Neutrophil (primary cell): ENCODE results near the gene MBD3L3.

Source experiments
- H3K27ac ChIP-seq: fragments of 200-600 bp; sonication (generic); 2 replicates; pipeline ENCODE4 v1.5.1; 2016; ENCODE audit warnings: mild to moderate bottlenecking, moderate library complexity
- H3K27me3 ChIP-seq: fragments of 200-600 bp; sonication (generic); 2 replicates; pipeline ENCODE4 v1.6.0; 2016; ENCODE audit warnings: mild to moderate bottlenecking
- H3K36me3 ChIP-seq: fragments of 200-600 bp; sonication (generic); 2 replicates; pipeline ENCODE4 v1.5.1; 2017
- H3K4me1 ChIP-seq, 2 experiments: fragments of 200-600 bp in 1 of 2; sonication (generic) in 1 of 2; 1 replicate in 1 of 2; 2 replicates in 1 of 2; pipeline versions ENCODE4 v1.5.1 to v1.6.1; 2013 to 2016; ENCODE audit warnings: low read depth in 1 of 2, low read length in 1 of 2, mild to moderate bottlenecking in 1 of 2, moderate library complexity in 1 of 2; ENCODE audit not compliant: control insufficient read depth in 1 of 2, insufficient read depth in 1 of 2
- H3K4me3 ChIP-seq, 2 experiments: fragments of 200-600 bp in 1 of 2; sonication (generic) in 1 of 2; 1 replicate in 1 of 2; 2 replicates in 1 of 2; pipeline ENCODE4 v1.5.1; 2013 to 2016; ENCODE audit warnings: low read depth in 1 of 2, low read length in 1 of 2, mild to moderate bottlenecking in 1 of 2, moderate library complexity in 1 of 2
- H3K9me3 ChIP-seq: fragments of 200-600 bp; sonication (generic); 2 replicates; pipeline ENCODE4 v1.5.1; 2016
- TF ChIP-seq, protein P1 (sequence below): fragments of 200-600 bp; sonication (generic); IDR thresholded peaks from 2 replicates; pipeline ENCODE4 v1.5.1; 2016; ENCODE audit warnings: antibody characterized with exemption

Gene MBD3L3

DNA sequence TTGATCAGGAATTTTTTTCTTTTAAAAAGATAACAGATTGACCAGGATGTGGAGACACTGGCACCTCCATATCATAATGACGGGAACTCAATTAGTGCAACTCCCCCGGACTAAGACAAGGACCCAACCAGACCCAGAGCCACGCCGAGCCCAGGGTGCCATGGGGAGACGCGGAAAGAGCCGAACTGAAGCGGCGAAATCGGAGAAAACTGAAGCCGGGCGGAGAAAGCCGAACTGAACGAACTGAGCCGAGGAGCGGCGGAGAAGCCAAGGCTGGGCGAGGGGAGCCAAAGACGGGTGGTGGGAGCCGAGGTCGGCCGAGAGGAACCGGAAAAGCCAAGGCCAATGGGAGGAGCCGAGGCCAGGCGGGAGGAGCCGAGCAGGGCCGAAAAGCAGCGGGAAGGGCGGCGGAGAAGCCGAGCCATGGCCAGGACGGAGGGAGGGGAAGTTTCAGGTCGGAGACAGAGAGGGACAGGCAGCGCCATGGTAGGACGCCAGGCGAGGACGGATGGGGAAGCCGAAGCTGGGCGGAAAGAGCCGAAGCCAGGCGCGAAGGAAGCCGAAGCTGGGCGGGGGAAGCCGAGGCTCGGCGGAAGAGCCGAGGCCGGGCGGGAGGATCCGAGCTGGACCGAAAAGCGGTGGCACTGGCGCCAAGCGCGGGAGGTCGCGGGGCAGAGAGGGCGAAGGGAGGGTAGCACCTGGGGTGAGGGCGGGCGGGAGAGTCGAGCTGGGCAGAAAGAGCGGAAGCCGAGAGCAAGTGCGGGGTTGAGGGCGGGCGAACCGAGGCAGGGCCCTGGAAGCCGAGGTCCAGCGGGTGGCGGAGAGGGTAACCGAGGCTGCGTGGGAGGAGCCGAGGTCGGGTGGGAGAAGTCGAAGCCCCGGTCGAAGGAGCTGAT, 40.5 kb upstream of the MBD3L3 start:
- TF ChIP-seq, protein P1, sequence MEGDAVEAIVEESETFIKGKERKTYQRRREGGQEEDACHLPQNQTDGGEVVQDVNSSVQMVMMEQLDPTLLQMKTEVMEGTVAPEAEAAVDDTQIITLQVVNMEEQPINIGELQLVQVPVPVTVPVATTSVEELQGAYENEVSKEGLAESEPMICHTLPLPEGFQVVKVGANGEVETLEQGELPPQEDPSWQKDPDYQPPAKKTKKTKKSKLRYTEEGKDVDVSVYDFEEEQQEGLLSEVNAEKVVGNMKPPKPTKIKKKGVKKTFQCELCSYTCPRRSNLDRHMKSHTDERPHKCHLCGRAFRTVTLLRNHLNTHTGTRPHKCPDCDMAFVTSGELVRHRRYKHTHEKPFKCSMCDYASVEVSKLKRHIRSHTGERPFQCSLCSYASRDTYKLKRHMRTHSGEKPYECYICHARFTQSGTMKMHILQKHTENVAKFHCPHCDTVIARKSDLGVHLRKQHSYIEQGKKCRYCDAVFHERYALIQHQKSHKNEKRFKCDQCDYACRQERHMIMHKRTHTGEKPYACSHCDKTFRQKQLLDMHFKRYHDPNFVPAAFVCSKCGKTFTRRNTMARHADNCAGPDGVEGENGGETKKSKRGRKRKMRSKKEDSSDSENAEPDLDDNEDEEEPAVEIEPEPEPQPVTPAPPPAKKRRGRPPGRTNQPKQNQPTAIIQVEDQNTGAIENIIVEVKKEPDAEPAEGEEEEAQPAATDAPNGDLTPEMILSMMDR = peak; percentile 41
- no peaks in the 10 kb centered on the region for H3K27me3 ChIP-seq
- H3K4me1 ChIP-seq = peaks cover 6 to 7% of the 10 kb centered on the region in 2 experiments

DNA sequence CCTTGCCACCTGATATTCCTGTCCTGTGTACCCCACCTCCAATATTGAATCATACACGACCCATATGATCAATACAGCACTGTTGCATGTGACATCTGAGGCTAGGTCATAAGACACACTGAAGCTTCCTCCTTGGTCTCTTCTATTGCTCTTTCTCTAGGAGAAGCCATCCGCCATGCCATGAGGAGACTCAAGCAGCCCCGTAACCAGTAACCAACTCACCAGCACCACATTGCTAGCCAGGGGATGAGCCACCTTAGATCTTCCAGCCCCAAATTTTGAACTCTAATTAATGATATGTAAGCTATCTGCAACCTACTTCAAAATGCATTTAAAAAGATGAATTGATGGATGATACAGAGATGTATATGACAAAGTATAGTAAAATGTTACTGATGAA, 39.6 kb upstream of the MBD3L3 start:
- Histone ChIP-seq H3K4me3 (no peak overlapping the region), H3K9me3 (peaks cover 9% of the 10 kb centered on the region), H3K27ac (peak overlapping the region; percentile 82), H3K27me3 (no peaks in the 10 kb centered on the region), H3K36me3 (no peaks in the 10 kb centered on the region), H3K4me1 (peaks cover 6 to 7% of the 10 kb centered on the region in 2 experiments)
- TF ChIP-seq, protein P1 = no peak

More for the DNA sequence above, 40.5 kb upstream of the MBD3L3 start:
- peak overlapping the region; percentile 82 for H3K27ac ChIP-seq
- no peaks in the 10 kb centered on the region for H3K36me3 ChIP-seq
- H3K9me3 ChIP-seq = peaks cover 9% of the 10 kb centered on the region
- peak overlapping the region; percentile 77 to 89 for H3K4me3 ChIP-seq

DNA sequence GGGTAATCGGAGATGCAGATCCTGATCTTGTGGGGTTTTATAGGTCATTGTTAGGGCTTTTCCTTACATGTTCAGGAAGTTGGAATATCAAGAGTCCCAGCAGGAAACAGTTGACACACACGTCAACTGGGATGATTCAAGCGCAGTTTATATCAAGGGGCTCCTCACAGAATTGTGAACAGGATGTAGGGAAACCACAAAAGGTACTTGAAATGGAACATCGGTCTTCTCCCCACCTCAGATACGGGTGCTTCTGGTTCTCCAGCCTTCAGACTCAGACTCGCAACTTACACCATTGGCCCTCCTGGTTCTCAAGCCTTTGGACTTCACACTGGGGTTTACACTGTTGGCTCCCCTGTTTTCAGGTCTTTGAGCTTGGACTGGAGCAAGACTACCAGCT, 30.5 kb upstream of the MBD3L3 start:
- peaks cover 41% of the 10 kb centered on the region for H3K9me3 ChIP-seq

DNA sequence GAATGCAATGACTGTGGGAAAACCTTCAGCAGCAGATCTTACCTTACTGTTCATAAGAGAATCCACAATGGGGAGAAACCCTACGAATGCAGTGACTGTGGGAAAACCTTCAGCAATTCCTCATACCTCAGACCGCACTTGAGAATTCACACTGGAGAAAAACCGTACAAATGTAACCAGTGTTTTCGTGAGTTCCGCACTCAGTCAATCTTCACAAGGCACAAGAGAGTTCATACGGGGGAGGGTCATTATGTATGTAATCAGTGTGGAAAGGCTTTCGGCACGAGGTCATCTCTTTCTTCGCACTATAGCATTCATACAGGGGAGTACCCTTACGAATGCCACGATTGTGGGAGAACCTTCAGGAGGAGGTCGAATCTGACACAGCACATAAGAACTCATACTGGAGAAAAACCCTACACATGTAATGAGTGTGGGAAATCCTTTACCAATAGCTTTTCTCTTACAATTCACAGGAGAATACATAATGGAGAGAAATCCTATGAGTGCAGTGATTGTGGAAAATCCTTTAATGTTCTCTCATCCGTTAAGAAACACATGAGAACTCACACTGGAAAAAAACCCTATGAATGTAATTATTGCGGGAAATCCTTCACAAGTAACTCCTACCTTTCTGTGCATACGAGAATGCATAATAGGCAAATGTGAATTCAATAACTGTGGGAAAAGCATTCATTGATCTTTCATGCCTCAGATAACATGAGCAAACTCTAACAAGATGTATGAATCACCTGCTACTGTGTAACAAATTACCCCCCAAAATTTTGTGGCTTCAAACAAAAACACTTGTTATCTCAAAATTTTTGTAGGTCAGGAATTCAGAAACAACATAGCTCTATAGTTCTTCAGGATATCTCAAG, 24.8 kb upstream of the MBD3L3 start:
- TF ChIP-seq, protein P1 = no peak
- no peak overlapping the region for H3K4me3 ChIP-seq
- peaks cover 75% of the 10 kb centered on the region for H3K9me3 ChIP-seq
- no peak overlapping the region for H3K27ac ChIP-seq
- no peaks in the 10 kb centered on the region for H3K4me1 ChIP-seq
- peaks cover 55% of the 10 kb centered on the region for H3K36me3 ChIP-seq
- no peaks in the 10 kb centered on the region for H3K27me3 ChIP-seq

More for the DNA sequence above, 30.5 kb upstream of the MBD3L3 start:
- no peaks in the 10 kb centered on the region for H3K27me3 ChIP-seq
- TF ChIP-seq, protein P1 = no peak
- no peak overlapping the region for H3K27ac ChIP-seq
- peaks cover 2% of the 10 kb centered on the region for H3K36me3 ChIP-seq
- H3K4me3 ChIP-seq = no peak overlapping the region
- no peaks in the 10 kb centered on the region for H3K4me1 ChIP-seq

DNA sequence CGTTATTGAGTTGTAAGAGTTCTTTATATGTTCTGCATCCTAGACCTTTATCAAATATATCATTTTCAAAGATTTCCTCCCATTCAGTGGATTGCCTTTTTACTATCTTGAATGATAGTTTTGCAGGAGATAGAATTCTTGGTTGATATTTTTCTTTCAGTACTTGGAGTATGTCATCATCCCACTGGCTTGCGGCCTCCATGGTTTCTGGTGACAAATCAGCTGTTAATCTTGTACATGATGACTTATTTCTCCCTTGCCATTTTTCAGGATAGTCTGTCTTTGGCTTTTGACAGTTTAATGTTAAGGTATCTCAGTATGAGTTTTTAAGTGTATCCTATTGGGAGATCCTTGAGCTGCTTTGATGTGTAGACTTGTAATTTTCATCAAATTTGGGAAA, 19.5 kb upstream of the MBD3L3 start:
- Histone ChIP-seq H3K9me3 (peaks cover 42% of the 10 kb centered on the region), H3K27me3 (no peaks in the 10 kb centered on the region), H3K4me1 (no peaks in the 10 kb centered on the region), H3K36me3 (peaks cover 95% of the 10 kb centered on the region), H3K4me3 (no peak overlapping the region), H3K27ac (no peak overlapping the region)
- TF ChIP-seq, protein P1 = no peak
